Suprapubic skin (tissue), 4 donors: Measurements from ENCODE around the gene MRPL16.

Source experiments
- EP300 ChIP-seq: sonication (generic); formaldehyde crosslinking; IDR thresholded peaks from one replicate; pipeline ENCODE4 v1.6.1; 2017; ENCODE audit warnings: antibody characterized with exemption
- POLR2A ChIP-seq, 2 donors: fragments of 450-650 bp; IDR thresholded peaks; one replicate each; pipeline ENCODE4 v1.6.1; 2017; ENCODE audit warnings: antibody characterized with exemption in 2 of 2, mild to moderate bottlenecking in 2 of 2, moderate library complexity in 2 of 2
- POLR2AphosphoS5 ChIP-seq, 3 donors: sonication (generic); formaldehyde crosslinking; IDR thresholded peaks; one replicate each; pipeline ENCODE4 v1.6.1; 2017; ENCODE audit warnings: antibody characterized with exemption in 3 of 3
- TF ChIP-seq, protein P1 (sequence below), 2 donors: fragments of 200-600 bp in 1 of 2; fragments of 450-650 bp in 1 of 2; sonication (generic) in 1 of 2; IDR thresholded peaks; one replicate each; pipeline ENCODE4 v1.5.1; 2016 to 2019; ENCODE audit warnings: antibody characterized with exemption in 2 of 2, mild to moderate bottlenecking in 1 of 2, moderate library complexity in 1 of 2

DNA sequence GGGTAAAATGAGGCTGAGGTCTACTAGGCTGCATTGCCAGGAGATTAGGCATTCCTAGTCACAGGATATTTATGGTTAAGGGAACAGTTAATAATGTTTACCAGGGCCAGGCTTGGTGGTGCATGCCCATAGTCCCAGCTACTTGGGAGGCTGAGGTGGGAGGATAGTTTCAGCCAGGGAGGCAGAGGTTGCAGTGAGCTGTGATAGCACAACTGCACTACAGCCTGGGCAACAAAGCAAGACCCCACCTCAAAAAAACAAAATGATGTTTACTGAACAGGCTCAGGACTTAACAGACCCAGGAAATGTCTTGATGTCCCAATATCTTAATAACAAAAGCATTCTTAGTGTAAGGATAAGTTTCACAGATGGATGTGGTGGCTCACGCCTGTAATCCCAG is 2.8 kb upstream of the MRPL16 start:
- no peak for TF ChIP-seq POLR2A (IDR thresholded peaks at IDR 0.05)
- TF ChIP-seq, protein P1, sequence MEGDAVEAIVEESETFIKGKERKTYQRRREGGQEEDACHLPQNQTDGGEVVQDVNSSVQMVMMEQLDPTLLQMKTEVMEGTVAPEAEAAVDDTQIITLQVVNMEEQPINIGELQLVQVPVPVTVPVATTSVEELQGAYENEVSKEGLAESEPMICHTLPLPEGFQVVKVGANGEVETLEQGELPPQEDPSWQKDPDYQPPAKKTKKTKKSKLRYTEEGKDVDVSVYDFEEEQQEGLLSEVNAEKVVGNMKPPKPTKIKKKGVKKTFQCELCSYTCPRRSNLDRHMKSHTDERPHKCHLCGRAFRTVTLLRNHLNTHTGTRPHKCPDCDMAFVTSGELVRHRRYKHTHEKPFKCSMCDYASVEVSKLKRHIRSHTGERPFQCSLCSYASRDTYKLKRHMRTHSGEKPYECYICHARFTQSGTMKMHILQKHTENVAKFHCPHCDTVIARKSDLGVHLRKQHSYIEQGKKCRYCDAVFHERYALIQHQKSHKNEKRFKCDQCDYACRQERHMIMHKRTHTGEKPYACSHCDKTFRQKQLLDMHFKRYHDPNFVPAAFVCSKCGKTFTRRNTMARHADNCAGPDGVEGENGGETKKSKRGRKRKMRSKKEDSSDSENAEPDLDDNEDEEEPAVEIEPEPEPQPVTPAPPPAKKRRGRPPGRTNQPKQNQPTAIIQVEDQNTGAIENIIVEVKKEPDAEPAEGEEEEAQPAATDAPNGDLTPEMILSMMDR (IDR thresholded peaks at IDR 0.05), result no peak
- TF ChIP-seq EP300, result no peak
- no peak for TF ChIP-seq POLR2AphosphoS5 (IDR thresholded peaks at IDR 0.05)
